ENCODE measurements around the gene EIF4G1. TPM values are rescaled to one million over a fixed set of nuclear protein-coding genes. Genes with fewer than 3 reads are reported as not detected.

The EIF4G1 gene
- total and polyA plus RNA-seq, 2 donors (not counting 3 experiments of a cell fraction or from before 2014, with no cell fraction given), result 355 to 532 TPM

- ChIA-PET CTCF (no interaction called here), POLR2A (no interaction called here)
- no TSS peak for BruUV-seq (replicated peaks)
- Histone ChIP-seq H3K4me1 (ENCODE audit: control insufficient read depth, extremely low read depth, insufficient read depth, low read length) (peaks cover 4% of the 10 kb centered on the region), H3K9me3 (replicated peaks; ENCODE audit: control insufficient read depth, insufficient read depth, low read length) (no peaks in the 10 kb centered on the region), H2AFZ (ENCODE audit: low read depth, low read length) (no peak overlapping the region), H3K4me2 (ENCODE audit: insufficient read depth, low read length) (no peak overlapping the region), H3K27me3 (ENCODE audit: control insufficient read depth in 2 of 2, insufficient read depth in 2 of 2, low read length in 2 of 2) (no peaks in the 10 kb centered on the region), H3K79me2 (ENCODE audit: control insufficient read depth, insufficient read depth, low read length) (peaks cover 67% of the 10 kb centered on the region), H3K9ac (replicated peaks; ENCODE audit: extremely low read depth, insufficient read depth, low read length) (no peak overlapping the region), H3K27ac (ENCODE audit: insufficient read depth, low read depth, low read length) (no peak overlapping the region), H3K36me3 (ENCODE audit: control insufficient read depth in 2 of 2, extremely low read depth in 1 of 2, insufficient read depth in 2 of 2, low read length in 2 of 2) (peaks cover 73 to 80% of the 10 kb centered on the region in 2 experiments), H3K9me1 (replicated peaks; ENCODE audit: control insufficient read depth, extremely low read depth, insufficient read depth, low read length) (no peaks in the 10 kb centered on the region), H4K20me1 (replicated peaks; ENCODE audit: control insufficient read depth, extremely low read depth, insufficient read depth, low read length) (no peaks in the 10 kb centered on the region), H3K4me3 (replicated peaks in 1 of 3; ENCODE audit: insufficient read depth in 1 of 3, low read depth in 1 of 3, low read length in 3 of 3) (no peak overlapping the region)
- FAIRE-seq, result no peak
- no peak for DNase-seq (ENCODE audit: low read depth, low spot score)
- no peak for TF ChIP-seq EZH2 (IDR thresholded peaks at IDR 0.05; ENCODE audit: borderline replicate concordance, low read depth, low read length, severe bottlenecking)
- TF ChIP-seq MYC (IDR thresholded peaks at IDR 0.05; ENCODE audit: low read depth, low read length), result no peak
- TF ChIP-seq CTCF (IDR thresholded peaks at IDR 0.05; ENCODE audit: extremely low read depth in 1 of 2, insufficient read depth in 1 of 2, low read depth in 1 of 2, low read length in 2 of 2), result no peak
- no peak for TF ChIP-seq POLR2AphosphoS5 (IDR thresholded peaks at IDR 0.05; ENCODE audit: insufficient read depth, low read depth, low read length)
- TF ChIP-seq FOS (IDR thresholded peaks at IDR 0.05; ENCODE audit: borderline replicate concordance, insufficient read depth, low read length), result no peak
- TF ChIP-seq, protein P1, sequence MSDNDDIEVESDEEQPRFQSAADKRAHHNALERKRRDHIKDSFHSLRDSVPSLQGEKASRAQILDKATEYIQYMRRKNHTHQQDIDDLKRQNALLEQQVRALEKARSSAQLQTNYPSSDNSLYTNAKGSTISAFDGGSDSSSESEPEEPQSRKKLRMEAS (IDR thresholded peaks at IDR 0.05; ENCODE audit: insufficient read depth, insufficient read length), result no peak
- TF ChIP-seq GATA2 (IDR thresholded peaks at IDR 0.05; ENCODE audit: insufficient read depth, insufficient read length, low read depth, low read length), result no peak
- TF ChIP-seq POLR2A (IDR thresholded peaks at IDR 0.05; ENCODE audit: low read depth, low read length), result no peak
- no peak for TF ChIP-seq JUN (IDR thresholded peaks at IDR 0.05; ENCODE audit: borderline replicate concordance, insufficient read depth, insufficient read length, low read depth)
- intact Hi-C loops (cut with micrococcal nuclease) (no loop called here), dilution Hi-C loops (cut with MboI; ENCODE audit: extremely low pct_ligation_motif_present, low sequenced_read_pairs) (no loop called here)
These were observed 11.4 kb downstream of the EIF4G1 start for GRCh38 chr3:184325715-184326369.
